NCI-H510A treated with DMSO at 0.1 percent for 48 hours (cell line): Measurements from ENCODE around the gene SLC6A7.

Experiments used
- DNase-seq: peaks from one replicate; lab custom pipeline; 2025; lab: John Stamatoyannopoulos, UW

The SLC6A7 gene

DNA sequence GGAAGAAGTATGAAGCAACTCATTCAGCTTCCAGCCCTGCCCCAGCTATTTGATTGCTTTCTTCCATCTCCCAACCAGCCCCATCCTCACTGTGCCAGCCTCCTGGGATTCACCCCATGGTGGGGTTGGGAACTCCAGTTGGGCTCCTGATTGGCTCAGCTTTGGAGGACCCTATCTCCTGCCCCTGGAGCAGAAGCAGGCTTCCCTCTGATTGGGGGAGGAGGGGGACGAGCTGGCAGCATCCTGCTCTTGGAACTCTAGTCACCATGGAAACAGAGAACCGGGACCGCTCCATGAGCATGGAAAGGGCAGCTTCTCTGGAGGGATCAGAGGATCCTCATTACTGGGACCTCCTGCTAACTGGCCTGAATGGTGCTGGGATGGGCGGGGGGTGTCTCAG lies 2.6 kb downstream of the SLC6A7 start:
- DNase-seq = no peak

GRCh38 chr5:150195736-150196485 lies 6.0 kb downstream of the SLC6A7 start:
- no peak for DNase-seq

GRCh38 chr5:150196514-150196913 lies 6.7 kb downstream of the SLC6A7 start:
- no peak for DNase-seq

DNA sequence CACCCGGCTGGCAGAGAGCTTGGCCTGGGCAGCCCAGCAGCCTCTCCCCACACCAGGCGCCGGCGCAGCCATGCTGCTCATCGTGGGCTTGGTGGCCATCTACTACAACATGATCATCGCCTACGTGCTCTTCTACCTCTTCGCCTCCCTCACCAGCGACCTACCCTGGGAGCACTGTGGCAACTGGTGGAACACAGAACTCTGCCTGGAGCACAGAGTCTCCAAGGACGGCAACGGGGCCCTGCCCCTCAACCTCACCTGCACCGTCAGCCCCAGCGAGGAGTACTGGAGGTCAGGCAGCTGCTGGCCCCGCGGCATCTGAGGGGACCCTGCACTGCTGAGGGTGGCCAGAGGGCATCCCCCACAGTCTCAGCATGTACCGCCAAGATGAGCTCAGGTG lies 7.1 kb downstream of the SLC6A7 start:
- DNase-seq = no peak

DNA sequence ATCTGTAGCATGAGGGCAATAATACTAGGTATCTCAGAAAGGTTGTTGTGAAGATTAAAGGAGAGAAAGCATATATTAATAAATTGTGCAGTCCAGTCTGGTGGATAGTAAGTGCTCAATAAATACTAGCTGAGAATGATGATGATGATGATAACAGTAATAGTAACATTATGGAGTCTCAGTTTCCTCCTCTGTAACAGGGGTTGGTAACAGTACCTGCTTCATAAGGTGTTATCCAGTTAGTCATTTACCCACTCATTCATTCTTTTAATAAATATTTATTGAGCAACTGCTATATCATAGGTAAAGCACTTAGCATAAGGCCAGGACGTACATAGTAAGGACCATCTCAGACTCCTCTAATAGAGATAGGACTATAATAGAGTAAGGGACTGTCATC lies 7.6 kb downstream of the SLC6A7 start:
- no peak for DNase-seq

DNA sequence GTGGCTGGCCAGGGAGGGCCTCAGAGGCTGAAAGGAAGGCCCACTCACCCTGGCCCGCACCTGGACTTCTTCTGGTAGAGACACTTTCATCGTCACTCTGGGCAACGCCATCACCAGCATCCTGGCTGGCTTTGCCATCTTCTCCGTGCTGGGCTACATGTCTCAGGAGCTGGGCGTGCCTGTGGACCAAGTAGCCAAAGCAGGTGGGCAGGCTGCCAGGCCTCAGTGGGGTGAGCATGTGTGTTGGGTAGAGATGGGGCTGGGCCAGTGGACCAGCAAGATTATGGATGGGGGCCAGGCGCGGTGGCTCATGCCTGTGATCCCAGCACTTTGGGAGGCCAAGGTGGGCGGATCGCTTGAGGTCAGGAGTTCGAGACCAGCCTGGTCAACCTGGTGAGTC lies 12.6 kb downstream of the SLC6A7 start:
- DNase-seq = no peak

- no peak for DNase-seq
These were observed 14.1 kb downstream of the SLC6A7 start for GRCh38 chr5:150203832-150204589.

- DNase-seq = no peak
These were observed 14.7 kb downstream of the SLC6A7 start for GRCh38 chr5:150204590-150204960.

- DNase-seq = no peak
These were observed 16.4 kb downstream of the SLC6A7 start for GRCh38 chr5:150206098-150206778.

DNA sequence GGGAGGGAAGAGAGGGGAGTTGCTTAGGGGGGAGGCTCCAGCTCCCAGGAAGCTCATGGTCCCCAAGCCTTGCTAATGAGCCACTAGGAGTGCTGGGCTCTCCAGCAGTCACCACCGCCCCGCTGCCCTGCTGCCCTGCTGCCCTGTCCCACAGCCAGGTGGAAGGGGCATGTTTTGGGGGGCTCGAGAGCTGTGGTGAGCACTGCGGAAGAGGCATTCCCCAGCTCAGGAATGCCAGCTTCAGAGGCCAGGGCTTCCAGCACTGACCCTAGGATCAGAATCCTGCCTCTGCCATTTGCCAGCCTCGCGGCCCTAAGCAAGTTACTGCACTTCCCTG lies 16.9 kb downstream of the SLC6A7 start:
- DNase-seq = no peak

GRCh38 chr5:150208187-150209098 lies 18.6 kb downstream of the SLC6A7 start:
- no peak for DNase-seq

DNA sequence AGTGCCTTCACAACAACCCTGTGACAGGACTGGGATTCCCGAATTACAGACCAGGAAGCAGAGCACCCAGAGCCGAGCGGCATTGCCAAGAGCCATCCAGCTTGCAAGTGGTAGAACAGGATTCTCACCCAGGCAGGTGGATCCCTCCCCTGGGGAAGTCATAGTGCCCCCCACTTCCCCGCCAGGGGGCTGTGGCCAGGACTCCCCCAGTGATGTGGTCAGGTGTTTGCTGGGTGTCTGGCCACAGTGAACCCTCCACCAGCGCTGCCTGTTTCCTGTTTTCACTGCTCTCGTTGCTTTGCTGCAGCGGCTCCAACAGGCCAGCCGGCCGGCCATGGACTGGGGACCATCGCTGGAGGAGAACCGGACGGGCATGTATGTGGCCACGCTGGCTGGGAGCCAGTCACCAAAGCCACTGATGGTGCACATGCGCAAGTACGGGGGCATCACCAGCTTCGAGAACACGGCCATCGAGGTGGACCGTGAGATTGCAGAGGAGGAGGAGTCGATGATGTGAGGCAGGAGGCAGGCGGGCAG lies 19.3 kb downstream of the SLC6A7 start:
- no peak for DNase-seq

DNA sequence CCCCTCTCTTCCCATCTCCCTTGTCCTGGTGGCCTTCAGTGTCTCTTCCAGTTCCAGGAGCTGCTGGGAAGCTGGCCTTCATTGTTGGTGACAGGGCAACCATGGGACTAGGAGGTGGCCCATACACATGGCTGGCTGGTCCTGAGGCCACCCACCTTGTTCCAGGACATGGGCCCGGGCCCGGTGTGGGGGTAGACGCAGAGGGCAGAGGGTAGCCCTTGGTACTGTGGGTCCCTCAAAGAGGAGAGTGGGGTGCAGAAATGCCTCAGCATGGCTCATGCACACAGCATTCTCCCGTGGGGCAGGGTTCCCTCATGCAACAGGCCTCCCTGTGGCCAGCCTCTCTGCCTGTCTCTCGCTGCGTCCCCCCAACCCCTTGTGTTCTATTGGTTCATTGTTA lies 20.8 kb downstream of the SLC6A7 start:
- DNase-seq = no peak

GRCh38 chr5:150211156-150212030 lies 21.5 kb downstream of the SLC6A7 start:
- no peak for DNase-seq

- DNase-seq = no peak
These were observed 23.7 kb downstream of the SLC6A7 start for GRCh38 chr5:150213530-150213929.

DNA sequence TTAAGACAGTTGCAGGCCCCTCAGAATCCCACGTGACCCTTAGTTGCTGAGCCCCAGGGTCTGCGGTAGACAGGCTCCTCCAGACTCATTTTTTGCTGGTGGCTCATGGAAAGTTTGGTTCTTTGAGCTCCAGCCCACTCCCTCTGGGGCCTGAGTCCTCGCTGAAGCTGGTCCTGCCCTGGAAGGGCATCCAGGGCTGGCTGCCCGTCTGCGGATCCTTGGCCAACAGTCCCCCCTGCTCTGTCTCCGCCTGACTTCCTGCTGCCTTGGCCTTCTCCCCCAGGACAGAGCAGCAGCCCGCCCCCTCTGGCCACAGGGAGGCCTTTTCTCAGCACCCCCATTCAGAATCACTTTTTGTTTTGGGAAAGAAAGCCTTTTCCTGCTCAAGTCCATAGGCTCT lies 24.4 kb downstream of the SLC6A7 start:
- DNase-seq = no peak

DNA sequence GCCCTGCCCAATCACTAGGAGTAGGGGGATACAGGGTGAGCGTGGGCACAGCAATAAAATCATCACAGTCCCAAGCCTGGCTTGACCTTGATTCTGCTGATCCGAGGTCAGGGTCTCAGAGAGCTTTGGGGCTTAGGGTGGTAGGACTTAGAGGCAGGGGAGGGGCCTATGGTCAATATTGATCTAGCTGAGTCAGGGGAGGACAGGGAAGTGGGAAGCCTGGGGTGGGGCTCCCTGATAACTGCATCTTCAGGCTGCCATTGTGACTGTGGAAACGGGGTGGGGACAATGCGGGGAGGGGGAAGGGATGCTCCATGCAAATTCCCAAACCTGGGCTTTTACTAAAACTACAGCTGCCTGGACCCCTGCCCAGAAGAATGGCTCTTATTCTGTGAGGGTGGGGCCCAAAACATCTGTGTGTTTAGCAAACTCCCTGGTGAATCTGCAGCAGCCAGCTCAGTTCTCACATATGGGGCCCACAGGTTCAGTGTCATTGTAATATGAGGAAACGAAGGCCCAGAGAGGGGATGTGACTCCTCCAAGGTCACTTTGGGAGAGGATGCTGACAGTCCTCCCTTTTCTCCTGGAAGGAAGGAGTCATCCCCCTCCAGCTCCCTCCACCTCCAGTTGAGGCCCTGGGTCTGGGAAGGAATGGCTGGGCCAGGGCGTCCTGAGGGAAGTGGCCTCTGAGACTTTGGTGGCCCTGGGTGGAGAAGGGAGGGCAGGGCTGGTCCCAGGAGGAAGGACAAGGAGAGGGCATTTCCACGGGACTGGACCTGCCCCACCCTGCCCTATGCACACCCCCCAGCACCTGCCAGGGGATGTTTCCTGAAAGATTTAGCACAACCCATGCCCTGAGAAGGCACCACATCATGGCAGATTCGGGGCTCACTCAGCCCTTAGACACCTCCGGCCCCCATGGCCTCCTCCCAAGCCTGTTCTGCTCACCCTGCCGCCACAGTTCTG lies 26.4 kb downstream of the SLC6A7 start:
- DNase-seq = no peak

DNA sequence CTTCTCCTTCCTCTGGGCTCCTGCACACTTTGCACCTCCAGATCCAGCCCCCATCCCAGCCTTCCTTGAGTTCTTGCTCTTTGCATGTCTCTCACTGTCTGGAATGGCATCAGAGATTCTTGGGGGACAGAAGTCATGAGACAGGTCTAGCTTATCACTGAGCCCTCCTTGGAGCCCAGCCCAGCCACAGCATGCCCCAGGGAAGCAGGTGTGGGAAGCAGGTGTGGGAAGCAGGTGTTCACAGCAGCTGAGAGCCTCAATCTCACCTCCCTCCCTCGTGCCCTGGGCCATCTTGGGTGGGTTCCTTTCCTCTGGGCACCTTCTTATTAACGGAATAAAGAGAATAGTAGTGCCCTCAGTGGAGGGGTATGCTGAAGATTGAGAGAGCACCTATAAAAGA lies 27.2 kb downstream of the SLC6A7 start:
- peak; percentile 18 for DNase-seq

DNA sequence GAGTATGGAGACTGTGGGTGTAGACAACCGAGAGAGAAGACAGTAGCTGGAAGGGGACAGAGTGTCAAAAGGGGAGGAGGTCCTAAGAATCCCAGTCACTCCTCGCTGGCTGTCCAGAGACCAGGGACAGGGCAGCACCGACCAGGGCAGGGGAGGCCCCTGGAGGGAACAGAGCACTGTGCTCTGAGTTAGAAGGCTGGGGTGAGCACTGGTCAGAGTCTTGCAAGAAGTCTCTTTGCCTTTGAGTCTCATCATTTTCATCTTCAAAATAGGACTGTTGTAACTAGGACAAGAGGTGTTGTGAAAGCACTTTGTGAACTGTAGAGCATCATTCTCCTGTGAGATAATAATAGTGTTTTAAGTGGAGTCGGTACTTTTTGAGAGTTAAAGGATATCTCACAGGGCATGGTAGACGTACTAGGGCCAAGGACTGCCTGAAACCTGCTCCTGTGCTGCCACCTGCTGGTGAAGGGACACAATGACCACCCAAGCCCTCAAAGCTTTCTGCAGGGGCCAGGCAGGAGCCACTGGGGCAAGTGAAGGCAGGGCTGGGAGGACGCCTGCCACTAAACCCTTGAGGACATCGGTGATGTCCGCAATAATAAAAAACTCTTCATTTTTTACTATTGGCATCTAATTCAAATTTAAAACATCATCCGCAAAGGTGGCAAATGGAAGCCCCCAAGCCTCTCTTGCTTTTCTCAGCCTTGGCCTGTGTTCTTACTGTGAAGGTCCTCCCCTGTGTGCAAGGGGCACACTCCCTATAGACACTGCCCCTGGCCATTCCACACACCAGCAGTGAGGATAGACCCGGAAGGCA lies 28.2 kb downstream of the SLC6A7 start:
- peak; percentile 75 for DNase-seq
